Tongue (tissue), 2 donors: ENCODE data around the gene RBM33. TPM values are rescaled to one million over a fixed set of nuclear protein-coding genes. Genes with fewer than 3 reads are reported as not detected.

Source experiments
- DNase-seq: peaks from one replicate; pipeline ENCODE4 v3.0.0-alpha.2; 2015
- total RNA-seq: library from RNA; depleted of rRNA; stranded (reverse); fragments of >200 nt; gene quantifications from one replicate; pipeline ENCODE4 v1.2.3, GENCODE V29; 2014

The RBM33 gene
- total RNA-seq, 1 donor from 2014 or later: 50.0 TPM

DNA sequence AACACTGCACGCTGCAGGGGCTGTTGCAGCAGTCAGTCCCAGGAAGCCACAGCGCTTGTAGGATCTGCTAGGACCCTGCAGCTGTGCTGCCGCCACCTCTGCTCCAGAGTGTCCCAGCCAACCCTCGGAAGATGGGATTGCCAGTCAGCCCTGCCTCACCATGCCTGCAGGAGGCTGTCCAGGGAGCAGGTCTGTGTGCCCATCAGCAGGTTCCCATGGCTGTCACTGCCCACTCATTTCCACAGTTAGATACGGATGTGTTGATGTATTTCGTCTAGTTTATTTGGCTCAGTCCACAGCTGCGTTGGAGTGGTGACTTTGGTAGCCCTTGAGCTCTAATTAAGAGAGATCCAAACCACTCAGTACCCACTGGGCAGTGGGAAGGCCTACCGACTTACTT lies 132.1 kb downstream of the RBM33 start:
- no peak for DNase-seq

DNA sequence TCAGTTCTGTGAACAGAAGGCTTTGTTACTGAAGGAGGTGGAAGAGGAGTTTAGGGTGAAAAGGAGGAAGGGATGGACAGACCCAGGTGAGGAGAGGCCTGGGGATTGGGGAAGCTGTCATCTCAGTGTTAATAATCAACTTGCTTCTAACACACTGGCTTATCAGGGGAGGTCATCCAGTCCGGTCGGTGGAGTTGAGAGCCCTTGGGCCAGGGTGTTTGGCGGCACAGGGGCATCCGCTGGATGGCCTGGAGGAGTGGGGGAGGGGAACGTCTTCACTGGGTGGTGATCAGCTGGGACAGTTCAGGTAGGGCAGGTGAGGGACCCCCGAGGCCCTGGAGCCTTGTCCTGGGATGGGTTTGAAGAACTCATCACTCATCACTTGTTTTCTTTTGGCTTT lies 133.9 kb downstream of the RBM33 start:
- no peak for DNase-seq

DNA sequence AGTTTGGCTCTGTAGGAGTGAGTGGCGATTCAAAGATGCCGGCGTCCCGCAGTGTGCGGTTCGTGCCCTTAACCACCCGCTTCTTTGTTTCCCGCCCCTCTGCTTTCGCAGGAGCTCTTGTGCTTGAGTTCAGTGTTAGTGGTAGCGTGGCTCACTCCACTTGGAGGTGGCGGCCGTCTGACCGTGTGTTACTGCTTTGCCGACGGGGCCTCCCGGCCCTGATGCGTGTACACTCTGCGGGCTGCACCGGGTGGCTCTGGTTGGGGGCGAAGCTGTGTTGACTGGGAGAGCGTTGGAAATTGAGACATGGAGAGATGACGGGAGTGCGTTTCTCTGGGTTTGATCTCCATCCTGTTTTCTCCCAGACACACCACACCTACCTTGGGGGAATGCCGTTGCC lies 136.4 kb downstream of the RBM33 start:
- no peak for DNase-seq

DNA sequence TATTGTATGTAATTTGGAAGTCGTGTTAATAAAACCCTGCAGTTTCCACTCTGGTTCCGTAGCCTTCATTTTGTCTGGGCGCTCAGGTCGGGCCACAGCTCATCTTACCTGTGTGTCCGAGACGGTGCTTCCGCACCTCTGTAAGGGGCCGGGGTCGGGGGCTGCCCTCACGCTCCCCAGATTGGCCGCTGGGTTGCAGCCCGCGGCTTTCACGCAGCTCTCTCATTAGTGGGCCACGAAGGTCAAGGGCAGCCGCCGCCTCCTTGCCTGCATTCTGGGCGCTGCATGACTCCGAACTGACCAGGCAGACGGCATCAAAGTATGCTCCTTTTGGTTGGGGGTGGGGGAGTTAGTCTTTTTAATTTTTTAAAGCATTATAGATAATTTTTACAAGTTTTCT lies 137.0 kb downstream of the RBM33 start:
- DNase-seq: no peak

DNA sequence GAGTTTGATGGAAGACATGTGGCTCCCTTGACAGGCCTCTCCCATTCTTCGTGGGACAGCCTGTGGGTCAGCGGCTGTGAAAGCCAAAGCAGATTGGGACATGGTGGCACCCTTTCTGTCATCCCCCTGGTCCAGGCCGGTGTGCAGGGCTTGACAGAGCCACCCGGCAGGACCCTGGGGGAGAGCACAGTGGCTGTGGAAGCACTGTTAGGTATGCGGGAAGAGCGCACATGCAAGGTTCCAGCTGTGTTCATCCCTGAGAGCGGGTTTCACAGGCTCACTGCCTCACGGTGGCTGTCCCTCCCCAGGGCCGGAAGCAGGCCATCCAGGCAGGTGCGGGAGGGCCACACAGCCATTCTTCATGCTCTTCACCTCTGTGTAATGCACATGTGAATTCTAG lies 138.0 kb downstream of the RBM33 start:
- no peak for DNase-seq

DNA sequence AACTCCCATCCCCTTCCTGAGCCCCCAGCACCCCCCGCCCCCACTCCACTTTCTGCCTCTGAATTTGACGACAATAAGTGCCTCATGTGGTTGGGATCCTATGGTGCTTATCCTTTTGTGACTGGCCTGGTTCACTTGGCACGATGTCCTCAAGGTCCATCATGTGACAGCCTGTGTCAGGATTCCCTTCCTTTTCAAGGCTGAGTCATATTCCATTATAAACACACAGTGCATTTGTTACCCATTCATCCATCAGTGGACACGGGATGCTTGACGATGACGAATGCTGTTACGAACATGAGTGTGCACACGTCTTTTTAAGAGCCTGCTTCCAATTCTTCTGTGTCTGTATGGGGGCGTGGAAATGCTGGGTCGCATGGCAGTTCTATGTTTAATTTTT lies 141.1 kb downstream of the RBM33 start:
- no peak for DNase-seq

DNA sequence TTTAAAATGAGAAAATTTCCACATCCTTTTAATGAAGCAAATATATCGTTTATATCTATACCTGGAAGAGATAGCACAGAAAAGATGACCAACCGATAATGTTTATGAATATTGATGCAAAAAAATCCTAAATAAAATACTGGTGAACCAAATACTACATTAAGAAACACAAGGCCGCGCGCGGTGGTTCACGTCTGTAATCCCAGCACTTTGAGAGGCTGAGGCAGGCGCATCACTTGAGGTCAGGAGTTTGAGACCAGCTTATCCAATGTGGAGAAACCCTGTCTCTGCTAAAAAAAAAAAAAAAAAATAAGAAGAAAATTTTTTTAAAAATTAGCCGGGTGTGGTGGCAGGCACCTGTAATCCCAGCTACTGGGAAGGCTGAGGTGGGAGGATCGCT lies 142.0 kb downstream of the RBM33 start:
- DNase-seq: no peak

DNA sequence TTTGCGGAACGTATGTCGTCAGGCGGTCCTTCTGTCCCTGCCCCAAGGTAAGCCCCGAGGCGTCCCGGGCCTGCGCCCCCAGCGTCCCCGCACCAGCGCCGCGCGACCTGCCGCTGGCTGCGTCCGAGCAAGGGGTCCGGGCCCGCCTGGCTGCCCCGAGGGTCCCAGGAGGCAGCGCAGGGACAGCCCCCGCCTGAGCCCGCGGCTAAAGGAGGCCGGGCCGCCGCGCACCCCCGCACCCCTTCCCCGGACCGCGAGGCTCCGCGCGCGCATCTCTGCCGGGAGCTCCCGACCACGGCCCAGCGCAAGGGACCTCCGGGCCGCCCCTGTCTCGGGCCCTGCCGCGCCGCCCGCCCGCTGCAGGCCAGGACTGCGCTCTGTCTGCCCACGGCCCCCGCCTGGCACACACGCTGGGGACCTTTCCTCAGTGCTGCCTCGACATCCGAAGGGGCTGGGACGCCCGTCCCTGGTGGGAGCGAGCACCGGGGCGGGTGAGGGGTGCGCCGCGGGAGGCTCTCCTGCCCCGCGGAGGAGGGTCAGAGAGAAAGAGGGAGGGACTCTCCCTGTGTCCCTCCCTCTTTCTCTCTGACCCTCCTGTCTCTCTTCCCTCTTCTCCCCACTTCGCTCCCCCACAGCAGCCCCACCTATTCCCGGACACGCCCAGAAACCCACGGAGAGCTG lies 142.8 kb downstream of the RBM33 start:
- no peak for DNase-seq

DNA sequence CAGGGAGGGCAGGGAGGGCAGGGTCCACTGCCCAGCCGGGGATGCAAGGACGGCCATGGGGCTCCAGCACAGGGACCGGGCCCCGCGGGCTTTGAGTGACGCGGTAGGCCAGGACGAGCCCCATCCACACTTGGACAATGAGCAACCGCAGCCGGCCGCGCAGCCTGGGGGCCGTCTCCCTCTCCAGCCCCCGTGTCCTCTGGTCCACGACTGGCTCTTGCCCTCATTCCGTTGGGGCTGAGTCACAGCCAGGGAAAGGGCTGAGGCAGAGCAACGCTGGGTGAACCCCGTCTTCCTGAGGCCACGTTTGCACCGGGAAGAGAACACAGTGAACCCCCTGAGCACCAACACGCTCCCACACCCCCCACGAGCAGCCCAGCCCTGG lies 144.1 kb downstream of the RBM33 start:
- DNase-seq: no peak

DNA sequence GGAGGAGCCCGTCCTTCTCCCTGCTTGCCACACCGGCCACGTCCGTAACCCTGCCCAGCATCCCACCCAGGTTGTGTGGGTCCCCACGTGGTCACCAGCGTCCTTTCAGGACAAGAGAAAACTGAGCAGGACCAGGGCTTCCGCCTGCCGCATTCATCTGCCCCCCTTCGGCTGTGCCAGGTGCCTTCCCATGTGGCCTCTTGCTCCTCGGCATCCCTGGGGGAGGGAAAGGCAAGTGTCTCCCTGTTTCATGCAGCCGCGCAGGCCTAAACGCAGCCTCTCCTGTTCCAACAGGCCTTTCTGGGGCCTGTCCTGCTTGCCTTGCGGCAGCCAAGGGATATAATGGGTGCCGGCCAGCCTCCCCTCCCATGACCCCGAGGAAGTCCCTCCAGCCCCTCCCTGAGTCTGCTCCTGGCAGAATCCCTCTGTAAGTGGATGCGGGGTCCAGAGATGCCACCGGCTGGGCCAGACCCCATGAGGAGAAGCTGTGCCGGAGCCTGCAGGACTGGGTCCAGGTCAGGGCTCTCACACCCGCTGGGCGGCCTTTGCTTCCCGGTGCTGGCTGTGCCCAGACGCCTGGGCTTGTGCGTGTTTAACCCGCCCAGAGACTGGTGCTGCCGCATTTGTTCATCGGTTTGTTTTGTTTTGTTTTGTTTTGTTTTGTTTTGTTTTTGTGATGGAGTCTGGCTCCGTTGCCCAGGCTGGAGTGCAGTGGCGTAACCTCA lies 144.7 kb downstream of the RBM33 start:
- no peak for DNase-seq

DNA sequence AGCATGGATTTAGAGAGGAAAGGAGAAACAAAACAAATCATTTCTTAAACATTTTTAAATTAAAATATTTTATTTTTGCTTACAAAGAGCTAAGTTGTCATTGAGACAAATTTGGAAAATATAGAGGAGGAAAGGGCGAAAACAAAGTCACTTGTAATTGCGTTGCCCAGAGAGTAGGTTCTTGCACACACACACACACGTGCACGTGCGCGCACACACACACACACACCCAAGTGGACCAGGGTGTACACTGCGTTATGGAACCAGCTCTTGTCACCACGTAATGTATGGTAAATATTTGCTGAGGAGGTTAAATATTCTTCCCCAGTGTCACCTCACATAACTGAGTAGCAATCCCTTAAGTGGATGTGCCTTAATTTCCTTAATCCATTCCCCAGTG lies 146.2 kb downstream of the RBM33 start:
- no peak for DNase-seq

DNA sequence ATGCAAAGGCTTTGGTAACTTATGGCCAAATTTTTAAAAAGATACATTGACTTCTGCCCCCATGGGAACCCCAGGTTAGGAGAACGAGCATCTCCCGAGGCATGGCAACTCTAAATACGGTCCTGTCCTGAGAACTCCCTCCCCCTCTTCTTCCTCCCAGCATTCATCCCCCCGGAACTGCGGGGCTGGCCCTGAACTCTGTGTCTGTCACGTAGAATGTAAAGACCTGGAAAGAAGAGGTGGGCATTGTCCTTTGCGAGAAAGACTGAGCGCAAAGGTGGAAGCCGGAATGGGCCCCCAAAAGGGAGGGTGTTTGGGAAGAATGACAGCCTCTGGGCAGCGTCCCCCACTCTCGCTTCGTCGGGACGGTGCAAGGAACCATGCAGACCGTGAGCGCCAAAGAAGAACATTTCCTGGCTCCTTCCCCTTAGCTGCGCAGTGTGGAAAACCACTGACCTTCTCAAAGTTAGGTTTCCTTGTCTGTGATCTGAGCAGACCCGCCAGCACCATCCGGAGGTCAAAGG lies 146.8 kb downstream of the RBM33 start:
- no peak for DNase-seq

DNA sequence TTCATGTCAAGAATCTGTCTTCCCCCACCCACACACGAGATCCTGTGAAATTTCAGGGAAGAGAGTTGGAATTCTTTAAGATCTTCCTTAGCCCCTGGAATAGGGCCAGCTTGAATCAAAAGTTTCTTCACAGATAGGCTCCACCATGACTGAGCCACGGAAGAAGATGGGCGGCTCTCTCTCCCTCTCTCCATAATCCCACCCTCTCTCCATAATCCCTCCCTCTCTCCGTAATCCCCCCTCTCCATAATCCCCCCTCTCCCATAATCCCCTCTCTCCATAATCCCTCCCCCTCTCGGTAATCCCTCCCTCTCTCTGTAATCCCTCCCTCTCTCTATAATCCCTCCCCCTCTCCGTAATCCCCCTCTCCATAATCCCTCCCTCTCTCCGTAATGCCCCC lies 147.4 kb downstream of the RBM33 start:
- no peak for DNase-seq

DNA sequence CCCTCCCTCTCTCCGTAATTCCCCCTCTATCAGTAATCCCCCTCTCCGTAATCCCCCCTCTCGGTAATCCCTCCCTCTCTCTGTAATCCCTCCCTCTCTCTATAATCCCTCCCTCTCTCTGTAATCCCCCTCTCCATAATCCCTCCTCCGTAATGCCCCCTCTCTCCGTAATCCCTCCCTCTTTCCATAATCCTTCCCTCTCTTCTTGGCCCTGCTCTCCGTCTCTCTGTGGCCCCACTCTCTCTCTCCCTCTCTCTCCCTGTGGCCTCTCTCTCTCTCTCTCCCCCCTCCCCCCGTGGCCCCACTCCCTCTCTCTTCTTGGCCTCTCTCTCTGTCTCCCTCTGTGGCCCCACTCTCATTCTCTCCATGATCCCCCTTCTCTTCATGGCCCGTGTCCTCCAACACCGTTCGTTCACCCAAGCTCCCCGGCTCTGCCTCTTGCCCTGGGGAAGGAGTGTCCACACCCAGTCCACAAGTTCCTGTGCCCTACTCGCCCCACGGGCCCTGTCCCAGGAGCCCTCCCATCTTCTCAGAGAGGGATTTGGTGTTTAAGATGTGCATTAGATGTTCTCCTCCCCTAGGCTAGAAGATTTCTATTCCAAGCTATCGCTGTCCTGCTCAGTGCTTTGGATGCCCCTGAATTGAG lies 148.0 kb downstream of the RBM33 start:
- no peak for DNase-seq

DNA sequence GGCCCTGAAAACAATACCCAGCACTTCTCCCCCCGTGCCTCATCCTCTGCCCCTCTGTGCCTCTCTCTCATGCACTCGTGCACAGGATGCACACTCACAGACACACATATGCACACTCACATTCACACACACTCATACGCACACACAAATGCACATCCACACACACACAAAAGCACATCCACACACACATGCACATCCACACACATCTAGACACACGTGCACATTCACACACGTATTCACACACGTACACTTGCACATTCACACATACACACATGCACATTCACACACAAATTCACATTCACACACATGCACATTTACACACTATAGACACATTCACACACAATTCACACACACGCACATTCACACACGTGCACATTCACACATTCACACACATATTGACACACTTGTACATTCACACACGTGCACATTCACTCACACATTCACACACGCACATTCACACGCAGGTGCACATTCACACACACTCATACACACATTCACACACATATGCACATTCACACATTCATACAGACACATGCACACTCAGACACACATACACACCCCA lies 148.6 kb downstream of the RBM33 start:
- DNase-seq: no peak

DNA sequence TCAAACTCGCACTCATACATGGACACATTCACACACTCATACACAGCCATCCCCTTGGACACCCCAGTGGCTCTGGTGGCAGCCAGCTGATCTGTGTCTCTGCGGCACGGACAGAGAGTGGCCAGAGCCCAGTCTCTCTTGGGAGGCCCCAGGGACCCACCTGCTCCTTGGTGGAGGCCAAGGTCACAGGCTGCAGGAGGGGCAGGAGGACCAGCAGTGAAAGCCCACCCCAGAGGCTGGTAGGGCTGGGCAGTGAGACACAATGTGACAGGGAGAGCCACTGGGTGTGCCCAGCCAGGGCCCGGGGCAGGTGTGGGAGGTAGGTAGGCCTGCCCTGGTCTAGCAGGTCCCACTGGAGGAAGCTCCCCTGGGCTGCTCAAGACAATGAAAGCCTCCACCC lies 149.3 kb downstream of the RBM33 start:
- no peak for DNase-seq

DNA sequence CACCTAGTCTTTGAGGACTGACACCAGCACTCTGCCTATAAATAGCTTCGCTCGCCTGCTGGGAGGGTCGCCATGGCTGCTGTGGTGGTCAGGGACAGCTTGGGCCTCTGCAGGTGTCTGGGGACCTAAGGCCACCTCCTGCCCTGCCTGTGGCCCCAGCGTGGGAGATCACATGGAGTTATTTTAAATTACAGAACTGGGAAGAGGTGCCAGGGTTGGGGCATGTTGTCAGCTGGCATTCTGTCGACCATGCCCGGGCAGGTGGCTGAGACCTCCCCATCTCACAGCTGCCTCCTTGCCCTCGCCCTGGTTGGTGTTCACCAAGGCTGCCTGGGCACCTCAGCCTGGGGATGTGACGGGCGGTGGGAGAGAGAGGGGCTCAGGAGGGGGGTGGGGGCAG lies 149.7 kb downstream of the RBM33 start:
- DNase-seq: no peak

DNA sequence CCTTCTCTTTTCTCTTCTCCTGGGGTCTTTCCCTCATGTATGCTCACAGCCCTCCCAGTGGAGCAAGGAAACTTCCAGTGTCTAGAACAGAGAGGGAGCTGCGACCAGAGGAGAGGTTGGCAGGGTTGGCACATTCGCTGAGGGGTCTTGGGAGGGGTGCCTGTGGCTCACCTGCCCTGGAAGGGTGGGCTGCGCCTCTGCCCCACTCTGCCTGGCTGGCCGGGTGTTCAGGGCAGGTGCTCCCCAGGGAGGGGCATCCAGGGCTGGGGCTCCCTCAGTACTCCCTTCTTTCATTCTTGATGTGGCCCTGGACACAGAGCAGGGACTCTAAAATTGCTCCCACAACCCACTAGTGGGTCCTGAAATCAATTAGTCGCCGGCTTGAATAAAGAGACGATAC lies 150.9 kb downstream of the RBM33 start:
- DNase-seq: no peak

DNA sequence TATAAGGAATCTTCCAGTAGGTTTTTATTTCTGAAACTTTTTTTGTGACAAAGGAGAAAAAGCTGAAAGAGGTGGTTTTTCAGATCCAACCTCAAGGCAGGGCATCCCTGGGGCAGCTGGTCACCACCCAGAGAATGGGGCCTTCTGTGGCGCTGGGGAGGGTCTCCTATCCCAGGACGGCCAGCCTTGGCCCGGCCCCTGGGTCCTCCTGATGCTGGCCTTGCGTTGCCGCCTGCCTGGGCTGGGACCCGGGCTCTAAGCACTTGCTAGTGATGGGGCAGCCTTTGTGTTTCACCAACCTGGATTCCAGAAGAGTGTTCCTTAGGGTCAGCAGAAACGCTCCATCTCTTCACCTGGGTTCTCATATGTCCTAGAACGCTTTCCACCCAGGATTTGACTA lies 151.5 kb downstream of the RBM33 start:
- DNase-seq: no peak

DNA sequence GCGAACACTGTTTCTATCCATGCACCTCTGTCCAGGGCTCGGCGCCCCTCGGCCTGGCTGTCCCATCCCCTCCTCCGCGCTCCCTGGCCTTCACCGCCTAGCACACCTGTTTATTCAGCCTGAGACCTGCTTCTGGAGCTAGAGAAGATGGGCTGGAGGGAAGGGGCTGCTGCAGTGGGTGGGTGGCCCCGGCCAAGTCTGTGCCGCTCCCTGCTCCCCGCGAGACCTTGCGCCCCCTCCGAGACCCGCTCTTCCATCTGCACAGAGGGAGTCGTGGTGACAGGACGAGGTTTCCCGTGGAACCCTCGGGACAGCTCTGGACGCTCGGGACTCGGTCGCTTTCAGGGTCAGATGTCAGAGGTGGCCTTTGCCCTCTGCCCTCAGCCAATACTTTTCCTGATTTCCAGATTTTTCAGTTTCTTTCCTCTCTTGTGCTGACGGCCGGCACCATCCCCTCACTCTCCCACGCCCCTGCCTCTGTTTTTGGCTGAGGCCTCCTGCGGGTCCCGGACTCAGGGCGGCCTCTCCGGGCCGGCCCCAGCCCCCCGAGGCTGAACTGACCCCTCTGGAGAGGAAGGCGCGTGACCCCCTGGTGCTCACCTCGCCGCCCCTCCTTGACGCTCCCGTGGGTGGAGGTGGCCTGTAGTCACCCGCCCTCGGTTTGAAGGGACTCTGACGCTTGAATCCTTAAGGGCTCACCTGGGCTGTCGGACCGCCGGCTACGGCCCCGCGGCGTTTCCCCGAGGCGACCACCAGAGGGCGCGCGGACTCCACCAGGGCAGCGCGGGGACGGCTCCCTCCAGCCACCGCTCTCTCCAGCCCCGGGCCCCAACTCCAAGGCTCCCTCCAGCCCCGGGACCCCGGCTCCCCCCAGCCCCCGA lies 152.2 kb downstream of the RBM33 start:
- DNase-seq: no peak

DNA sequence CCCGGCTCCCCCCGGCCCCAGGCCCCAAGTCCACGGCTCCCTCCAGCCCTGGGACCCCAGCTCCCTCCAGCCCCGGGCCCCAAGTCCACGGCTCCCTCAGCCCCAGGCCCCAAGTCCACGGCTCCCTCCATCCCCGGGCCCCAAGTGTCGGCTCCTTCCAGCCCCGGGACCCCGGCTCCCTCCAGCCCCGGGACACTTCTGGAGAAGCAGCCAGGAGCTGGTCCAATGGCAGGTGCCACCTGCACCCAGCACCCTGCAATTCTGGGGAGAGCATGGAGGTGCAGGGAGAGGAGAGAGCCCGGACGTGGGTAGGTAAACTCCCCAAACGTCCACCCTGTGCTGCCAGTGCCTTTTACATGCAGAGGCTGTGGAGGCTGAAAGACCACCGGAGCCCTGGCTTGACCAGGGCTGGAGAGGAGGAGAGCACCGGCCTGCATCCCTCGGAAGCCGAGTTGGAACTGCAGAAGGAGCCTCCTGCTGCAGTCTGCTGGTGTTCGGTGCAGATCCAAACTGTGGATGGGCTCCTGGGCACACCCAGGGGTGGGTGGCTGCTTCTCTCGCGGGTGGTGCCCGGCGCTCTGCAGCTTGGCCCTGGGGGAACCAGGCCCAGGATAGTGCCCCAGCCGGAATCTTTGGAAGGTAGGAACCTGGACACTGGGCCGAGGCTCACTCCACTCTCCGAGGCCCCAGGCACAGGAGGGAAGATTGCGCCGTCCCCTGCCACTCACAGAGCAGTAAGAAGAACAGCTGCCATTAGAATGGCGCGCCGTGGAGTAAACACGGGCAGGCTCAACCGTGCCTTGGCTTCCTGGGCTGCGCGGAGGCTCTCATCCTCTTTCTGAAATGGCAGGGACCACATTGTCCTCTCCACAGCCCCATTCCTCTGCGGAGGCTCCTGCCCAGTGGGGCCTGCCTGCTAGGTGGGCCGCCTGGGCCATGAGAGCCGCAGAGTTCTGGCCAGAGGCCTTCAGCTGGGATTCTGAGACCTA lies 153.1 kb downstream of the RBM33 start:
- no peak for DNase-seq
